Activated CD4-positive, alpha-beta T cell treated with anti-CD3 and anti-CD28 coated beads, Interleukin-2, Interleukin-4, amounts not matched to agents 100 ng/mL and 50 ng/mL, durations not matched to agents 16 hours and 8 hours (primary cell): Measurements from ENCODE around the gene LMOD1.
"Not testable (repeated sequence)": the region's sequence is repeated elsewhere in the genome, so short reads cannot be mapped to it uniquely, and the experiment has no call there.

Source experiments
- DNase-seq: peaks from one replicate; pipeline ENCODE4 v3.0.0-alpha.2; 2020; ENCODE audit warnings: low spot score

The LMOD1 gene

DNA sequence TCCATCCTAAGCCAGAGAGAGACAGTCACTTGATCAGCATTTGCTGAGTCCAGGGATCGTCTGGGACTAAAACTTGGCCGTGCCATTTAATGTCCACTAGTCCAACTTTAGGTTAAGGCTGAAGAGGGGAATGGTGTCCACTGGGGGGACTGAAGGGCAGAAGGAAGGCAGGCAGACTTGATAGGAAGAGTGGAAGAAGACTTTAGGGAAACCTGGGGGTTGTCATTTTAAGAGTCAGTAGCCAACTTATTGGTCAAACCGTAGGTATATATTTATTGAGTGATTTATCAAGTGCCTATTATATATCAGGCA, 1.3 kb upstream of the LMOD1 start:
- DNase-seq: no peak

DNA sequence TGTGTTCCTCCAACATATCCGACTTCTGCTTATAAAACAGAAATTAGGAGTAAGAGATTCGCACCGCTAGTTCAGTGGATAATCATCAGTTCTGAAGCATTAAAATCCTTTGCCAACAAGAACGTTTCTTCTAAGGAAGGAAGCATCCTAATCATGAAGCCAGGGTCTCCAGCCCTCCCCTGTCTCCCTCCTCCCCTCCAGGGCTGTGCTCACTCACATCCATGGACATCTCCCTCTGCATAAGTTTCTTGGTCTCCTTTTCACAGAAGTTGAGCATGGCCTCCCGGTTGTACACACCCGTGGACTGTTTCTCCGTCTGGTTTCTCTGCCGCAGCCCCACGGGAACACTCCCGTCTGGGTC, 505 bp downstream of the LMOD1 start:
- no peak for DNase-seq

DNA sequence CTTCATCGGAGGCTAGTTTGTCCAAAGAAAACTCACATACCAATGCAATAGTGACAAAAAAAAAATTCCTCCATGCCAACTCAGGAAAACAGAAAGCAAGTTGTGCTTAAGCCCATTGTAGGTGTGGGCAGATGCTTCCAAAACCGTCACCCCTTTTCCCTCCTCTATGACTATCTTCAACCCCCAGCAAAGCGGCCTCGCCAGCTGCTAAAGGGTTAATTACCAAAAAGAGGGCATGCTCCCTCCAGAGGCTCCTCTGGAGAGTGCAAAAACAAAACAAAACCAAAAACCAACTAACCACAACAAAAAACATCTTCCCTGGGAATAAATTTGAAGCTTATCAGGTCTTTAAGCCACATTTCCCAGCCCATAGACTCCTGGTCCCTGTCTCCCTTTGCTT, 1.2 kb downstream of the LMOD1 start:
- DNase-seq: no peak

DNA sequence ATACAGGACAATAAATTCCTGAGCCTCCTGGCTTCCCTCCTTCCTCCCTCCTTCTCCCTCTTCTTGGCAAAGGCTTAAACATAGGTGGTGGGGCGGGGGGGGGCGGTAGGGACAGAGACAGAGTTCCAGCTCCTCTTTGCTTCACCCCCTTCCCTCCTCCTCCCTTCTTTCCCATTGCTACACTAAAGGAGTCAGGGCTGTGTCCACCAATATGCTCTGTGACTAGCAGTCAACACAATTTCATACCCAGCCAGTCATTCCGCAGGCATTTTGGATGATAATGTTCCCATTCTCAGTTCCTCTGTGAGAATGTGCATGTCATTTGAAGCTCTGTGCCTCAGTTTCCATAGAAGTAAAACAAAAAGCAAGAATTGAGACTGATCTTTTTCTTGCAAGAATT, 1.7 kb downstream of the LMOD1 start:
- no peak for DNase-seq

DNA sequence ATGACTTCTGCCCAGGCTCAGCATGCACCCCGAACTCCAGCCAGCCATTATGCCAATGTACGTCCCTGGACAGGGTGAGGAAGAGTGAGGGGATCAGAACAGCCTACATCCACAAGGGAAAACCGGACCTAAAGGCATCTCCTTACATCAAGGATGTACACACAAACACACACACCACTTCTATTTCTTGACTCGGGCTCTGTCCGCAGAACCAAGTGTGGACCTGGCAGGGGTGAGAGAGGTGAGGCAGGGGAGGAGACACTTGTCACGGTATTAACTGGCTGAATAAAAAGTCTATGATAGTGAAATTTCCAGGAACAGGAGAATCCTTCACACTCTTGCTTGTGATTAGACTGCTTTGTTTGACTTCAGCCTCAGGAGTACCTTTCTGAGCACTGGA, 2.3 kb downstream of the LMOD1 start:
- DNase-seq: no peak

DNA sequence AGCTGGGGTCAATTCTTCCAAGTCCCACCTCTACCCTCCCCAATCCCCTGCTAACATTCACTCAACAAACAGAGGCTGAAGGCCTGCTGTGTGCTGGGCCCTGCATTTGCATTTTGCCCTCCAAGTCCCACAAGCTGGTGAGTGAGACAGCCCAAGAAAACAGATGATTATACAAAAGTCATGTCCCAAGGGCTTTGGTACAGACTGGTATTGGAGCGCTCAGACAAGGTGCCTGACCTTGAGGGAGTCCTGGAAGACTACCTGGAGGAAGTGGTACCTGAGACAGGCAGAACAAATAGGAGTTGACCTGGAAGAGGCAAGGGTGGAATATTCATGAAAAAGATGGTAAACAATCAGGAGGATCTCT, 4.2 kb downstream of the LMOD1 start:
- DNase-seq: no peak

DNA sequence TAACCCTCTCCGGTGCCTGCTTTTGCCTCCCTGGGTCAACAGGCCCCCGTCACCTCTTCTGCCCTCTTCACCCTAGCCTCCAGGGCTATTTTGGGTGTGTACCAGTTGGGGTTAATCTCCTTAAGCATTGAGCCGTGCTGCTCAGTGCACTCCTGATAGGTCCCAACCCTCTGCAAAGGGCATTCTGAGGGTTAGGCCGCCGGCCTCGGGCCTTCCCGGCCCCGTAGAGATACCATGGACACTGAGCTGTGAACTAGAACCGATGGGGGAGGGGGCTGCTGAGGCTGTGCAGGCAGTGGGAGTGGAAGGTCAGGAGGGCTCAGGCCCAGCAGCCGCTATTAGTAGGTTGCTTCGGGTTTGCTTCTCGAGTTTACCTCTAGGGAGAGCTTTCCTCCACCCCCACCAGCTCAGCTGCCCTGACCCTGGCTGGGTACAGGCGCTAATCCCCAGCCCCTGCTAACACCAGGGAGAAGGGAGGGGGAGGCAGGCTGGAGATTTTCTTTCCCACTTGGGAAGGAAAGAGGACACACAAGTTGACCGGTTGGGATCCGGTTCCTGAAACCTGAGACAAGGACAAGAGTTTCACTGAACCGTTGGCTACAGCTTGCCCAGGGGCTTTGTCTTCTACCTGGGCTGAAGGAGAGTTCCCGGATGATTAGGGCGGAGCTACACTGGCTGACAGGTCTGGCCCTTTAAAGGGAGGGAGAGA, 4.8 kb downstream of the LMOD1 start:
- DNase-seq: no peak

DNA sequence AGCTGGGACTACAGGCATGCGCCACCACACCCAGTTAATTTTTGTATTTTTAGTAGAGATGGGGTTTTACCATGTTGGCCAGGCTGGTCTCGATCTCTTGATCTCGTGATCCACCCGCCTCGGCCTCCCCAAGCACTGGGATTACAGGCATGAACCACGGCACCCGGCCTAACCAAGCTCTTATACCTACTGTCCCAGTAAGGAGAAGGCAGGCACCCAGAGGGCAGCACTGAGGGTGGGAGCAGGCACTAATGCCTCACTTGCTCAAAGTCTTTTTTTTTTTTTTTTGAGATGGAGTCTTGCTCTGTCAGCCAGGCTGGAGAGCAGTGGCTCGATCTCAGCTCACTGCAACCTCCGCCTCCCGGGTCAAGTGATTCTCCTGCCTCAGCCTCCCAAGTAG, 6.0 kb downstream of the LMOD1 start:
- DNase-seq: not testable (repeated sequence)

DNA sequence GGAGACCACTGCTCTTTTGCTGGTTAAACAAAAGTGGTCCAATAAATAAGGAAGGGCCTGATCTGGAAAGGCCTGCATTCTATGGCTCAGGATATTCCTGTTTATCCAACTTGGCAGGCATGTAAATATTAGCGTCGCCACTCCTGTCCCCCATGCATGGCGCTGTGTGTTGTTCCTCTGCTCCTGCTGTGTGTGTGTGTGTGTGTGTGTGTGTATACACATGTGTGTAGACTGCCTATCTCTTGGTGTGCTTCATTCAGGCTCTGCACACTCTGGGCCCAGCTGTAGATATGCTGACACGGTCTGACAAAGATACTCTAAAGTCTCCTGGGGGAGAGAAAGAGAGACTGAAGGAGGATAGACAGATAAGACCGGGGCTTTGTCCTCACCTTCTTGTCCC, 6.8 kb downstream of the LMOD1 start:
- DNase-seq: no peak

DNA sequence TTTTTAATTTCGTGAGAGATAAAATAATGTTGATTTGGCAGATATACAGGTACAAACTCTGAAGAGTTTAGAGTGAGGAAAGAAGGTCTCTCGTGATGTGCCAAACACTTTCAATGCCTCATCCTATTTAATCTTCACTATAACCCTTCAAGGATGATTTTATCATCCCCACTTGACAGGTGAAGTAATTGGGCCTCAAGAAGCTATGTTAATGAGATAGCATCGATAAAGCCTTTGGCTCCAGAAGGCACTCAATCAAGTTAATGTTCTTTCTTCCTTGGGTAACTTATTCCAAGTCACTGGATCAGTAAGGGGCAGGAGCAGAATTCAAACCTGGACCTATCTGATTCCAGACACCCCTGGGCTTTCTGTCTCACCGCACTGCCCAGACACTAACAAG, 7.2 kb downstream of the LMOD1 start:
- no peak for DNase-seq

DNA sequence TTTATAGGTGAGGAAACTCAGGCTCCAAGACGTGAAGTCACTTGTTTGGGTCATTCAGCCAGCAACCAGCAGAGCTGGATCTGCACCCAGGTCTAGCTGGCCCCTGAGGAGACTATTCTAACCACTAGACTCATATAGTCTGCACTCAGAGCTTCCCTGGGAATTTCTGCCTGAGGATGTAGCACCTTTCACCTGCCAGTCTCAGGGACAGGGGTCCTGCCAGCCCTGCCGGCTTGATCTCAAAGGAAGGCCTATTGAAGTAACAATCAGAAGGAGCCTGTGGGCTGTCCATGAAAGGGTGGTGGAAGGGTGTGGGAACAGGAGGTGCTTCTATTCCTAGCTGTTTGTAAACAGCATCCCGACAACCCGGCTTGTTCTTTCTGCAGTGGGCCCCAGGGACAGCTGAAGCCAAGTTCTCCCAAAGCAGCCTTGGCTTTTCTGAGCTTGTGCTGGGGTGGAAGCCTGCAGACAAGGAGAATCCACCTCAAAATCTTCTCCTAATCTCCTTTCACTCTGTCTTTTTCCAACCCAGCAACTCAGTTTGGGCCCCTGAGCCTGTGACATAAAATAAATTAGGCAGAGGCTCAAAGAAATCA, 7.8 kb downstream of the LMOD1 start:
- no peak for DNase-seq

DNA sequence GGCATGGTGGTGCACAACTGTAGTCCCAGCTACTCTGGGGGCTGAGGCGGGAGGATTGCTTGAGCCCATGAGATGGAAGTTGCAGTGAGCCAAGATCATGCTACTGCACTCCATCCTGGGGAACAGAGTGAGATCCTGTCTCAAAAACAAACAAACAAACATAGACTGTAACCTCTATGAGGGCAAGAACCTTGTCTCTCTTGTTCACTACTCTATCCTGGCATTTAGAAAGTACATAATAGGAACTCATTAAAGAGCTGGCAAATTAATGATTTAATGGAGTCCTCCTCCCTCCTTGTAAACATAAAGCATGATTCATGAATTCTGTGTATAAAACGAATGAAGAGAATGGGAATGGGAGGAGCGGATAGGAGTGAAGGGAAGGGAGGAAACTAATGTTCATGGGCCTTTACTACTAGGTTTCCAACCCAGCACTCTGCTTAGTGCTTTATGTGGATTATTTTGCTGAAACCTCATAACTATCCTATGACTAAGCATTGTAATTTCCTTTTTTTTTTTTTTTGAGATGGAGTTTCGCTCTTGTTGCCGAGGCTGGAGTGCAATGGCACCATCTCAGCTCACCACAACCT, 8.6 kb downstream of the LMOD1 start:
- no peak for DNase-seq

DNA sequence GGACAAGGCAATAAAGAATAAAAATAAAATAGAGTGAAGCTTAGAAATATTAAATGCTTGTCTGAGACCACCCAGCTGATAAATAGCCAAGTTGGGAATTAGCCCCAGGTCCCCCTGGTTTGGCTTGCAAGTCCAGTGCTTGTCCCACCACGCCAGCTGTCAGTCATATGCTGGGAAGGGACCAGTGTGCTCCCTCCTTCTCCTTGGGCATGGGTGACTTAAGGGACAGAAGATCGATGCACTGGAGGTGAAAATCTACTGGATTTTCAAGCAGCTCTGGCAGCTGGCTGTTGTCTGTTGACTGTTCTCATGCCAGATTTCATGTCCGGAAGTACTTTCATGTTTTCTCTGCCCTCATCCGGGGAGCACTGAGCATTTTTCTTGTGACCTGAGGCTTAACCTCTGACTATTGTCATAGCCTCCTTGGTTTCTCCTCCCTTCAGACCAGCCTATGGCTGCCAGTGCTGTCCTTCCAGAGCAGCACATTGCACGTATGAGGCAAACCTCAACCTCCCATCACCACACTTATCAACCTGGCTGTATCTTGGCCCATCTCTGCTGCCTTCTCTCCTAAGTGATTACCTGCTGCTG, 12.4 kb downstream of the LMOD1 start:
- no peak for DNase-seq

DNA sequence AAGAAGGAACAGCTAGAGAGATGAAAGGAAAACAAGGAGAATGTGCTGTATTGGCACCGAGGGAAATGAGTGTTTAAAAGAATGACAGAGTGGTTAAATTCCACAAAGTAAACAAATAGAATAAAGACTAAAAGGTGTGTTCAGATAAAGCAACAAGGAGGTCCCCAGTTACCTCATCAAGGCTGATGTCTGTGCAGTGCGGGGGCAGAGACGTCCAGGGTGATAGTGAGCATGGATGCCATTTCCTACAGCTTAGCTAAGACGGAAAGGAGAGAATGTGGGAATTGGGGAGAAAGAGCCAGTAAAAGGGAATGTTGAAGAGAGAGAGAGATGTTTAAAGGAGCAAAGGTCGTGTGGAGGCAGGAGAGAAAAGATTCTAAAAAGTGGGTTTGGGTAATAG, 15.5 kb downstream of the LMOD1 start:
- no peak for DNase-seq

DNA sequence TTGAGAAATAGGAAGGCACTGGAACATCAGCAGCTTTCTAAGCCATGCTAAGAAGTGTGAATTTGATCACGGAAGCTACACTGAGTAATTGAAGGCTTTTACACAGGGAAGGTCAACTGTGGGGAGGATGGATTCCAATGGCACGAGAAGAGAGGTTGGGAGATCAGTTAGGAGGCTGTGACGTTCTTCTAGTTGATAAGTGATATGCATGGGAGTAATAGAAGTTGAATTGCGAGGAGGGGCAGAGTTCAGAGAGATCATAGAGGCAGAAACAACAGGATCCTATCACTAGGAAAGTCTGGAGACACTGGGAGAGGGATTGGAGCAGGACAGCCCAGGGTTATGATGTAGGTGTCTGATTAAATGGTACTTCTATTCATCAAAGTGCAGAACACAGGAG, 16.2 kb downstream of the LMOD1 start:
- DNase-seq: no peak

DNA sequence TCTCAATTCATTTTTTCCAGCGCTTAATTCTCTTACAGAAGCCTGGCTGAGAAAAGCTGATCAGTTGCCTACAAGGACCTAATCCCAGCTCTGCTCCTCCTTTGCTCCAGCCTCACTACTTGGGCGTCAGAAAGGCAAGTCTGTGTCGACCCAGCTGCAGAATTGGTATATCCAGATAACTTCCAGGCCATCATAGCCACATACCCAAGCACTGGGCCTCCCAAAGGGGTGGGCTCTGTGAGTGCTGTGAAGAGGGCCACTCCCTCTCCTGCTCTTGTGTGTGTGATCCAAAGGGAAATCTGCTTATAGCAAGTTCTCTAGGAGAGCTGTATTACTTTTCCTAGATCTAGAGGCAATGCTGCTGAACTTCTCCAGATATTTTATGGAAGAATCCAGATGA, 18.1 kb downstream of the LMOD1 start:
- DNase-seq: no peak

DNA sequence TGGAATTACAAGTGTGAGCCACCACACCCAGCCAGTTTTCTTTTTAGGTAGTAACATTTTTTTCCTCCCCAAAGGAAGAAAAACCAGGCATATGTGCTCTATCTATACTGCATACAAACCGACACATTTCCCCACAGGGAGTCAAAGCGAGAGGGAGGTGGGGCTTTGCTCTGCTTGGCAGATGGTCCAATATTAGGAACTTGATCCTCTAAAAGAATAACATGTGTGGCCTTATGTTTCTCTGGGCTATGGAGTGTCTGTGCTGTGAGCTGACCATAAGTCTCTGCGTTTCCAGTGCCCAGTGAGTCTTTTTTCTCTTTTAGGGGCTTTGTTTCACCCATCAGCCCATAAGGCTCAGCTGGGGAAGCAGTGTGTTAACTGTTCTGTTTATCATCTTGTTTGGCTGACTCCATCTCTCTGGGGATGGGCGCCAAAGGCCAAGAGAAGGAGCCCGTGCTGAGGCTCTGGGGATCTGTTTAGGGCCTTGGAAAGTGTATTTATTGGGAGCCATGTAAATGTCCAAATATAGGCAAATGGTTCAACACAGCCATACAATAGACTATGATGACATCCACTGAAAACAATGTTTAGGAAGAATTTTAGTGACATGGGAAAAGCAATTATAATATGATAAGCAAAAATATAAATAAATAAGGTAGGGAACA, 20.2 kb downstream of the LMOD1 start:
- no peak for DNase-seq

DNA sequence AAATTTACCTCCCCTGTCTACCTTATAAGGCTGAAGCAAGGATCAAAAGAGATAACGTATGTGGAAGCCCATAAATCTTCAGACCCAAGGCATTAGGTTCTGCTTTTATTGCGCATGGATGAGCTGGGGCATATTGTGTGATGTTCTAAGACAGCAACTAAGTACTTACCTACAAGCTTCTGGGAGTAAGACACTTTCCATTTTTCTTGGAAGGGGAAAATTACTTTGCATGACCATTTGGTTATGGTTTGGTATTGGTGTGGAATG, 21.1 kb downstream of the LMOD1 start:
- DNase-seq: no peak

DNA sequence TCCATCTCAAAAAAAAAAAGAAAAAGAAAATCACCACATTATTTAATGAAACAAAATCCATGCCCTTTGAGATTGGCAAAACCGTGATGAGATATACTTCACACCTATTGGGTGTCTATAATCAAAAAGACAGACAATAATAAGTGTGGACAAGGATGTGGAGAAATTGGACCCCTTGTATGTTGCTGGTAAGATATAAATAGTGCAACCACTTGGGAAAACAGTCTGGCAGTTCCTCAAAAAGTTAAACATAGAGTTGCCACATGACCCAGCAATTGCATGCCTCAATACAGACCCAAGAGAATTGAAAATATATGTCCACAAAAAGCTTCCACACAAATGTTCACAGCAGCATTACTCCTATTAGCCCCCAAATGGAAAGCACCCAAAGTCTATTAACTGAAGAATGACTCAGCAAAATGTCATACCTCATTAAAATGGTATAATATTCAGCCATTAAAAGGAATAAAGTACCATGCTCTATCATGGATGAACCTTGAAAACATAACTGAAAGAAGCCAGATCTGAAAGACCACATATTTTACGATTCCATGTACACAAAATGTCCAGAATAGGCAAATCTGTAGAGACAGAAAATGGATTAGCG, 24.3 kb downstream of the LMOD1 start:
- DNase-seq: no peak

DNA sequence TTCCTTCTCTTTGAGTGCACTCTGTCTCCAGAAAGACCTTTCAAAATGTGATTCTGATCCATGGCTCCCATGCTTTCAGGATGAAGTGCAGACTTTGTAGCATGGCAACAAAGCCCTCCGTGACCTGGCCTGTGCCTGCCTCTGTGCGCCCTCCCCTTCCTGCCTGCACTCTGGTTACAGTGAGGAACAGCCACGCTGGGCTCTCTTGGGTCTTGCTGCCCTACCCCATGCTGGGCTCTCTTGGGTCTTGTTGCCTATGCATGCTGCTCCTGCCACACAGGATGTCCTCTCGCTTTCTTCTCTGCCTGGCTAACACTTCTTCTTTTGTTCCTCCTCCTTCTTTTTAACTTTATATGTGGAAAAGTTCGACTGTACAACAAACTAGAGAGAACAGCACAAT, 28.0 kb downstream of the LMOD1 start:
- DNase-seq: no peak

DNA sequence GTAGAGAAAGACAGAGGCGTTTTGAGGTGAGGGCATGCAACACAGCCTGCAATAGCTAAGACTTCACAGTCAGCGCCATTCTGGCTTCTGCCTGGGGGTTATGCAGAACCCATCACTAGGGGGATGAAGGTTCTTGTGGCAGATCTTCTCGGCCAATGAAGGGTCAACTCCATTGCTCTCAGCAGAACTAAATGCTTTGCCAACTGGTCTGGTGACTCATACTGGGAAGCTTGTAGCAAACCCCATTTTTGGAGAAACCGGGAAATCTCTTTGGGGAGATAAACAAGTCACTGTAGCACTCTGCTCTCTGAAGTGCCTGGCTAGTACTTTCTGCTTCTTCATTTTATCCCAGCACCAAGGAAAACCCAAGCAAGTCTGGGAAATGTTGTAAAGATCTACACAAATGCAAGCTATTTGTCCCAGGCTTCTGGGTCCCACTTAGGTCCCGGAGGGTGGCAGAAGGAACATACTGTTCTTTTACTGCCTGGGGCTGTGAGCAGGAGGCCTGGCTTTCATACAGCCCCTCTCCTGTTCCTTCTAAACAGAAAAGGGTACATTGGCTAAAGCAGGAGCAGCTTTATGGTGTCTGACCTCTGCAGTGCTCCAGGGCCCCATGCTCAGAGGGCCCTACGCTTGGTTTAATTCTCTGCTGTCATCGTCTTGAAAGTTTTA, 28.9 kb downstream of the LMOD1 start:
- DNase-seq: no peak

DNA sequence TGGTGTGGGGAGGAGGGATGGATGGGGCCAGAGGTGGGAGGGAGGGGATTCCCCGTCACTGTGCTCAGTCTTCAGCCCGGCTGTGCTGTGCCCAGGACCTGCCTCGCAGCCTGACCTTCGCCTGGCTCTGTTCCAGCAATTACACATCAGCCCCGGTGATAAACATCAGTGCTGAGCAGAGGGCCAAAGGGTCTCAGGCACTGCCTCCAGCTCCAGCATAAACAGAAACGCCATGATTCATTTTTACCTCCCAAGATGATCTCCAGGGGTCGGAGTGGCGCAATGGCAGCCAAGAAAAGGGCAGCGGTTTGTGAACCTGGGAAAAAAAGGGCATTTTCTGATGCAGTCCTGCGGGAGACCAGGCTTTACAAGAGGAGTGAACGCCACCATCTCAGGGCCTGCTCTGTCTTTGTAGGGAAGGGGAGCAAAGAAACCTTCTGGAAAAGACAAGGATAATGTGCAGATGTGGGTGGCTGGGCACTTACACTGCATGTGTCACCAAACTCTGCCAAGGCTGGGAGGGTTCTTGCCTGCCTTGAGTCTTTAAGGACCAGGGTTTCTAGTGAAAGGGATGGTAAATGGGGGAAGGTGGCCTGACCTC, 29.6 kb downstream of the LMOD1 start:
- DNase-seq: no peak
